Smooth muscle cell (in vitro differentiated cells): Measurements from ENCODE around the gene PEX10. TPM values are rescaled to one million over a fixed set of nuclear protein-coding genes. Genes with fewer than 3 reads are reported as not detected.
"Not testable (repeated sequence)": the region's sequence is repeated elsewhere in the genome, so short reads cannot be mapped to it uniquely, and the experiment has no call there.

Source experiments
- DNase-seq: peaks from one replicate; lab custom pipeline; 2025; ENCODE audit not compliant: unreplicated experiment; lab: John Stamatoyannopoulos, UW
- H2AFZ ChIP-seq: fragments of 200-600 bp; sonication (generic); 2 replicates; pipeline ENCODE4 v1.6.0; 2016; ENCODE audit warnings: antibody characterized with exemption, low read depth, mild to moderate bottlenecking
- H3F3A ChIP-seq: fragments of 200-600 bp; sonication (generic); 2 replicates; pipeline ENCODE4 v1.6.0; 2017; ENCODE audit warnings: antibody characterized with exemption, low read depth
- H3K27ac ChIP-seq: fragments of 200-600 bp; sonication (generic); 2 replicates; pipeline ENCODE4 v1.5.1; 2016; ENCODE audit warnings: low read depth, mild to moderate bottlenecking
- H3K27me3 ChIP-seq: fragments of 200-600 bp; sonication (generic); 2 replicates; pipeline ENCODE4 v1.6.1; 2016; ENCODE audit warnings: low read depth, mild to moderate bottlenecking
- H3K36me3 ChIP-seq: fragments of 200-600 bp; sonication (generic); 2 replicates; pipeline ENCODE4 v1.5.1; 2016; ENCODE audit warnings: low read depth
- H3K4me1 ChIP-seq: fragments of 200-600 bp; sonication (generic); 2 replicates; pipeline ENCODE4 v1.5.1; 2016; ENCODE audit warnings: low read depth
- H3K4me2 ChIP-seq: fragments of 200-600 bp; sonication (generic); 2 replicates; pipeline ENCODE4 v1.6.0; 2016; ENCODE audit warnings: mild to moderate bottlenecking
- H3K4me3 ChIP-seq: fragments of 200-600 bp; sonication (generic); 2 replicates; pipeline ENCODE4 v1.5.1; 2016; ENCODE audit warnings: mild to moderate bottlenecking
- H3K79me2 ChIP-seq: fragments of 200-600 bp; sonication (generic); 2 replicates; pipeline ENCODE4 v1.6.0; 2016; ENCODE audit warnings: low read depth, mild to moderate bottlenecking
- H3K9ac ChIP-seq: fragments of 200-600 bp; sonication (generic); 2 replicates; pipeline ENCODE4 v1.6.0; 2016; ENCODE audit warnings: low read depth
- H3K9me3 ChIP-seq: fragments of 200-600 bp; sonication (generic); replicated peaks from 2 replicates; pipeline ENCODE4 v1.5.1; 2016; ENCODE audit warnings: low read depth
- H4K20me1 ChIP-seq: fragments of 200-600 bp; sonication (generic); 2 replicates; pipeline ENCODE4 v1.6.0; 2016; ENCODE audit warnings: low read depth
- WGBS: methylation state at CpG from one replicate; pipeline ENCODE4 v1.1.7; 2016; ENCODE audit warnings: low lambda C conversion rate; 5-methylcytosine and 5-hydroxymethylcytosine counted together
- polyA plus RNA-seq: library from polyadenylated mRNA; unstranded; fragments of >200 nt; fragmentation: Nextera tagmentation; extraction: Ambion mirVana; gene quantifications from 2 replicates; pipeline ENCODE4 v1.2.1, GENCODE V29; 2016
- total RNA-seq: library from RNA; depleted of rRNA; stranded (reverse); fragments of >200 nt; gene quantifications from 2 replicates; pipeline ENCODE4 v1.2.3, GENCODE V29; 2014
- TF ChIP-seq, protein P1 (sequence below): fragments of 200-600 bp; sonication (generic); IDR thresholded peaks from 2 replicates; pipeline ENCODE4 v1.5.1; 2017; ENCODE audit warnings: borderline replicate concordance, mild to moderate bottlenecking, antibody characterized with exemption; ENCODE audit not compliant: insufficient read depth, poor library complexity, severe bottlenecking

The PEX10 gene
- total RNA-seq = 10.2 and 14.0 TPM in 2 replicates
- 20.3 and 28.1 TPM in 2 replicates for polyA plus RNA-seq

DNA sequence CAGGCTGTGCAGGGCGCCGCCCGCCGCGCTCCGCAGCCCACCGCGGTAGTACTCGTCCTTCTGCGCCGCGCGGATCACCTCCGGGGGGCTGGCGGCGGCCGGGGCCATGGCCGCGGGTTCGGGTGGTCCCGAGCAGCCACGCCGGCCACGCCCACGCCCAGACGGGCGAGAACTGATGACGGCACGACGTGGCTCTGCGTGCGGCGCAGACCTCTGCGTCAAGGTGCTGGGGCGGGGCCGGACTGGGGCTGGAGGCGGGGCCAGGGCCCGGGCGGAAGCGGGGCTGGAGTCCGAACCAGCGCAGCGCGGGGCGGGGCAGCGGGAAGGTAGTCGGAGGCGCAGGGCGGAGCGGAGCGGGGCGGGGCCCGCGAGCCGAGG lies at the start of gene PEX10:
PEX10 (minus strand) TSS at position 170 of the 378 bp plus-strand sequence; CDS start at position 108, 62 bp downstream.
- 3% methylated on average over 32 of the region's 55 CpGs for WGBS
- Histone ChIP-seq H2AFZ (peak within 1 kb of the TSS; percentile 91), H3F3A (no peaks in the 10 kb centered on the region), H3K4me3 (peak within 1 kb of the TSS; percentile 95), H3K27ac (peak within 1 kb of the TSS; percentile 69), H3K9ac (peak within 1 kb of the TSS; percentile 94), H3K79me2 (no peaks in the 10 kb centered on the region), H3K27me3 (no peaks in the 10 kb centered on the region), H3K4me2 (peak within 1 kb of the TSS; percentile 99), H3K36me3 (no peaks in the 10 kb centered on the region), H3K4me1 (peaks cover 18% of the 10 kb centered on the region), H4K20me1 (no peaks in the 10 kb centered on the region), H3K9me3 (no peaks in the 10 kb centered on the region)
- TF ChIP-seq, protein P1, sequence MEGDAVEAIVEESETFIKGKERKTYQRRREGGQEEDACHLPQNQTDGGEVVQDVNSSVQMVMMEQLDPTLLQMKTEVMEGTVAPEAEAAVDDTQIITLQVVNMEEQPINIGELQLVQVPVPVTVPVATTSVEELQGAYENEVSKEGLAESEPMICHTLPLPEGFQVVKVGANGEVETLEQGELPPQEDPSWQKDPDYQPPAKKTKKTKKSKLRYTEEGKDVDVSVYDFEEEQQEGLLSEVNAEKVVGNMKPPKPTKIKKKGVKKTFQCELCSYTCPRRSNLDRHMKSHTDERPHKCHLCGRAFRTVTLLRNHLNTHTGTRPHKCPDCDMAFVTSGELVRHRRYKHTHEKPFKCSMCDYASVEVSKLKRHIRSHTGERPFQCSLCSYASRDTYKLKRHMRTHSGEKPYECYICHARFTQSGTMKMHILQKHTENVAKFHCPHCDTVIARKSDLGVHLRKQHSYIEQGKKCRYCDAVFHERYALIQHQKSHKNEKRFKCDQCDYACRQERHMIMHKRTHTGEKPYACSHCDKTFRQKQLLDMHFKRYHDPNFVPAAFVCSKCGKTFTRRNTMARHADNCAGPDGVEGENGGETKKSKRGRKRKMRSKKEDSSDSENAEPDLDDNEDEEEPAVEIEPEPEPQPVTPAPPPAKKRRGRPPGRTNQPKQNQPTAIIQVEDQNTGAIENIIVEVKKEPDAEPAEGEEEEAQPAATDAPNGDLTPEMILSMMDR = no peak
- peak; percentile 91 for DNase-seq

DNA sequence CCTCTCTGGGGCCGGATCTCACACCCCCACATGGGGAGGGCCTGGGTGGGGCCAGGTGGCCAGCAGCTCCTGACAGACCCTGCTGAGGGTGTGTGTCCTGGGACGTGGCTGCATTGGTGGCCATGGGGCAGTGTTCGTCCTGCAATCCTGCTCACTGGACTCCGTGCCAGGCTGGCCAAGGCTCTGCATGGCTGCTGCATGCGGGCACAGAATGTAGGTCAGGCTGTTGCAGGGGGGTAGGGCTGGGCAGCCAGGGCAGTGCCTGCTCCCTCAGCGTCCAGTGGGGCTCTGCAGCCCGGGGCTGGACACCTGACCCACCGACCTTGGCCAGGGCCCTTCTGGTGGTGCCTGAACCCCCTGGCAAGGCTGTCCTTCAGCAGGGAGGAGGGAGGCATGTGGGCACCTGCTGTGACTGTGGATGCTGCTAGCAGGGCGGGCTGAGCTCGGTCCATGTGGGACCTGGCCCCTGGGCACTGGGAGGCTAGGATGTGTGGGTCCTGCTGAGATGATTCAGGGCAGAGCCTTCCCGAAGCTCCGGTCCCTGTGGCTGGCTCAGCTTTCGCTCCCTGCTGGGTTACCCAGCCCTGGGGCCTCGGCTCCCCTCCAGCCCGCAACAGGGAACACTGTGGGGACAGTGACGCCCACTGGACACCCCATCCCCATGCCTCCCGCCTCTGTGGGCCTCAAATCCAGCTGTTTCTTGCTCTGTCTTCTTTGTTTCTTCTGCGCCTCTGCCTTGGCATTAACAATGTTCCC lies 48.8 kb upstream of the PEX10 start:
- no peaks in the 10 kb centered on the region for H3K4me1 ChIP-seq
- H3K27me3 ChIP-seq = no peaks in the 10 kb centered on the region
- no peak overlapping the region for H2AFZ ChIP-seq
- H3K27ac ChIP-seq = no peak overlapping the region
- TF ChIP-seq, protein P1 = no peak
- H3K36me3 ChIP-seq = no peaks in the 10 kb centered on the region
- no peaks in the 10 kb centered on the region for H3F3A ChIP-seq
- no peak for DNase-seq
- no peaks in the 10 kb centered on the region for H3K9me3 ChIP-seq
- no peak overlapping the region for H3K4me3 ChIP-seq
- no peaks in the 10 kb centered on the region for H3K79me2 ChIP-seq
- H4K20me1 ChIP-seq = no peaks in the 10 kb centered on the region
- no peak overlapping the region for H3K9ac ChIP-seq
- WGBS = 88% methylated on average over 18 of the region's 18 CpGs
- H3K4me2 ChIP-seq = no peak overlapping the region

DNA sequence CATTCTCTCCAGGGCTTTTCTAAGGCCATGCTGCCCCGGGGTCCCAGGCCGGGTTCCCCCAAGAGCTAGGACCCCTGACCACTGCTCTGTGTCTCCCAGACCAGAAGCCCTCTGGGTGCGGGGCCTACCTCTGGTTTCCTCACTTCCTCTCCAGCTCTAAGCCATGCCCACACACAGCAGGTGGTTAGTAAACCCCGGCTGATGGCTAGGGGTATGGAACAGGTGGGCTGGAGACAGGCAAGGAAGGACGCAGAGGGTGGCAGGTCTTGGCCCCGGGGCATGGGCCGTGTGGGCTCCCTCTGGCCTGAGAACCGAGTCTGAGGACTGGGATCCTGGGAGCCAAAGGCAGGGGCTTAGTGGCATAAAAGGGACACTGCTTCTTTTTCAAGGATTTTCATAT lies 47.8 kb upstream of the PEX10 start:
- Histone ChIP-seq H3K36me3 (no peaks in the 10 kb centered on the region), H3K79me2 (no peaks in the 10 kb centered on the region), H3K27ac (no peak overlapping the region), H3K4me3 (no peak overlapping the region), H3K4me2 (no peak overlapping the region), H2AFZ (no peak overlapping the region), H3K4me1 (no peaks in the 10 kb centered on the region), H3F3A (no peaks in the 10 kb centered on the region), H4K20me1 (no peaks in the 10 kb centered on the region), H3K9ac (no peak overlapping the region), H3K9me3 (no peaks in the 10 kb centered on the region), H3K27me3 (no peaks in the 10 kb centered on the region)
- DNase-seq = no peak
- WGBS = 90% methylated on average over 8 of the region's 8 CpGs
- TF ChIP-seq, protein P1 = no peak

DNA sequence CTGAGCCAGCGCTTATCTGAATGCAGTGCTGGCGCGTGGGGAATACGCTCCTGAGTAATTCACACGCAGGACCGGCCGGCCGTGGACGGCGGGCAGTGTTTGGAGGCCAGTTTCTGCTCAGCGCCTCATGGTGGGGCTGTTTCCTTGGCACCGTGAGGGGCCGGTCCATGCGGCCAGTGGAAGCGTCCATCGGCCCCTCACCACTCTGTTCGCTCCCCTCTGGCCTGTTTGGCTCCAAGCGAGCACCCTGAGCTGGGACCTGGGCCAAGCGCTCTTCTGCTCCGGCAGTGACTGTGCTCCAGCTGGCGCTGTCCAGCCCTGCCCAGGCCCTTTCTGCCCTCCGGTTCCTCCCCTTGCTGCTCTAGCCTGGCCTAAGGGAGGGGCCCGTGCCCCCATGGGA lies 47.4 kb upstream of the PEX10 start:
- no peak overlapping the region for H2AFZ ChIP-seq
- DNase-seq = no peak
- H3K4me1 ChIP-seq = no peaks in the 10 kb centered on the region
- H3K36me3 ChIP-seq = no peaks in the 10 kb centered on the region
- no peaks in the 10 kb centered on the region for H3K27me3 ChIP-seq
- no peak overlapping the region for H3K4me2 ChIP-seq
- H3K79me2 ChIP-seq = no peaks in the 10 kb centered on the region
- no peak overlapping the region for H3K9ac ChIP-seq
- H3K27ac ChIP-seq = no peak overlapping the region
- H4K20me1 ChIP-seq = no peaks in the 10 kb centered on the region
- TF ChIP-seq, protein P1 = no peak
- no peaks in the 10 kb centered on the region for H3K9me3 ChIP-seq
- H3K4me3 ChIP-seq = no peak overlapping the region
- 85% methylated on average over 23 of the region's 23 CpGs for WGBS
- no peaks in the 10 kb centered on the region for H3F3A ChIP-seq

DNA sequence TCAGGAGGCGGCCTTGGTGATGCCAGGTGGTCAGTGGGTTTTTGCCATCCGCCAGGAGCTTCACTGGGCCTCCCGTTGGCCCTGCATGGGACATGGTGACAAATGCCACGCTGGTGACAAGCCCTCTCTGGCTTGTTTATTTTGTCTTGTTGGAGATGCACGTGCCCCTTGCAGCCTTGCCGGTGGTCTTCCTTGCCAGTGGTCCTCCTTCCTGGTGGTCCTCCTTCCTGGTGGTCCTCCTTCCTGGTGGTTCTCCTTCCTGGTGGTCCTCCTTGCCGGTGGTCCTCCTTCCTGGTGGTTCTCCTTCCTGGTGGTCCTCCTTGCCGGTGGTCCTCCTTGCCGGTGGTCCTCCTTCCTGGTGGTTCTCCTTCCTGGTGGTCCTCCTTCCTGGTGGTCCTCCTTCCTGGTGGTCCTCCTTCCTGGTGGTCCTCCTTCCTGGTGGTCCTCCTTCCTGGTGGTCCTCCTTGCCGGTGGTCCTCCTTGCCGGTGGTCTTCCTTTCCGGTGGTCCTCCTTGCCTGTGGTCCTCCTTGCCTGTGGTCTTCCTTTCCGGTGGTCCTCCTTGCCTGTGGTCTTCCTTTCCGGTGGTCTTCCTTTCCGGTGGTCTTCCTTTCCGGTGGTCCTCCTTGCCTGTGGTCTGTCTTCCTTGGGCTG lies 46.9 kb upstream of the PEX10 start:
- not testable (repeated sequence) for H2AFZ ChIP-seq, H3K9me3 ChIP-seq, H3K36me3 ChIP-seq, H3K27ac ChIP-seq, H3K79me2 ChIP-seq, H3K9ac ChIP-seq, H3K27me3 ChIP-seq, H3K4me1 ChIP-seq, DNase-seq, H4K20me1 ChIP-seq, H3K4me2 ChIP-seq, H3F3A ChIP-seq, H3K4me3 ChIP-seq
- 82% methylated on average over 16 of the region's 16 CpGs for WGBS
